GM10248 (cell line): ENCODE data around the gene AP3B2.
"Not testable (repeated sequence)": the region's sequence is repeated elsewhere in the genome, so short reads cannot be mapped to it uniquely, and the experiment has no call there.

Experiments
- CTCF ChIA-PET: fragments of 300-600 bp; sonication (Branson Sonifier 250); formaldehyde crosslinking; extraction: SDS; loops from one replicate; lab custom pipeline; 2021; ENCODE audit warnings: antibody characterized with exemption; lab: Yijun Ruan, JAX
- POLR2A ChIA-PET: fragments of 350-650 bp; sonication (Branson Sonifier 250); formaldehyde crosslinking; extraction: SDS; loops from one replicate; lab custom pipeline; 2020; ENCODE audit warnings: antibody characterized with exemption; lab: Yijun Ruan, JAX
- DNase-seq: peaks from one replicate; pipeline ENCODE4 v3.0.0; 2012; ENCODE audit errors: extremely low spot score
- CTCF ChIP-seq: IDR thresholded peaks from 2 replicates; pipeline ENCODE4 v1.5.1; 2012; ENCODE audit warnings: mild to moderate bottlenecking, low read depth; ENCODE audit errors: extremely low read depth, missing control alignments, control extremely low read depth

Gene AP3B2

GRCh38 chr15:82715003-82715402, 5.3 kb upstream of the AP3B2 start:
- CTCF ChIA-PET: interaction anchor here (1.7 kb wide), 1 partner anchor 136 kb away, joined by 4 read pairs; no protein-coding TSS in a partner anchor
- no peak for DNase-seq
- POLR2A ChIA-PET: no interaction called here
- no peak for TF ChIP-seq CTCF

- DNase-seq: no peak
- no peak for TF ChIP-seq CTCF
- CTCF ChIA-PET: interaction anchor here (1.6 to 1.7 kb wide), 2 partner anchors 13 to 137 kb away, joined by 4 to 5 read pairs; no protein-coding TSS in a partner anchor
- POLR2A ChIA-PET: no interaction called here
These were observed 4.3 kb upstream of the AP3B2 start for GRCh38 chr15:82714016-82714415.

- ChIA-PET CTCF (no interaction called here), POLR2A (no interaction called here)
- no peak for TF ChIP-seq CTCF
- no peak for DNase-seq
These were observed 2.4 kb upstream of the AP3B2 start for GRCh38 chr15:82712036-82712435.

GRCh38 chr15:82710926-82711490, 1.3 kb upstream of the AP3B2 start:
- TF ChIP-seq CTCF: no peak
- CTCF ChIA-PET: no interaction called here
- POLR2A ChIA-PET: no interaction called here
- no peak for DNase-seq

DNA sequence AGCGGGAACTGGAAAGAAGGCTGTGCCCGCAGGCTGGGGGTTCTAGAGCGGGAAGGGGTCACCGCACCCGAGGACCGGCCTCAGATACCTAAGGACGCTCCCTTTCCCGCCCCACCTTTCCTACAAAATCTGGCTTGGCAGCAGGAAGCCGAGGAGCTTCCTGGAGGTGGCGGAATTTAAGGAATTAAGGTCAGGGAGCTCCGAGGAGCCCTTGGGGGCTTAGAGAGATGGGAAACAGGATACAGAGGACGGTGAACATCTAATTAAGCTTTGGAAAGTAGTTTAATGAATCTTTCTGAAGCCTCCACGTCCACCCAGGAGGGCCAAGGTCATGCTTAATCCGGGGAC, 507 bp upstream of the AP3B2 start:
- CTCF ChIA-PET: no interaction called here

GRCh38 chr15:82709081-82709420, 624 bp downstream of the AP3B2 start:
- TF ChIP-seq CTCF: no peak
- CTCF ChIA-PET: no interaction called here
- POLR2A ChIA-PET: no interaction called here
- DNase-seq: no peak

More for the DNA sequence above, 507 bp upstream of the AP3B2 start:
- DNase-seq: no peak
- POLR2A ChIA-PET: no interaction called here
- no peak for TF ChIP-seq CTCF

- POLR2A ChIA-PET, DNase-seq, CTCF ChIA-PET: not testable (repeated sequence)
These were observed 3.8 kb downstream of the AP3B2 start for GRCh38 chr15:82705856-82706255.
